GM23248 (cell line): ENCODE data around the gene NEK10. TPM values are rescaled to one million over a fixed set of nuclear protein-coding genes. Genes with fewer than 3 reads are reported as not detected.
A peak's percentile ranks its signal among the peaks of the same experiment; 100 is the strongest.

ENCODE experiments used
- DNase-seq: peaks from one replicate; pipeline ENCODE4 v3.0.0-alpha.2; 2015
- H2AFZ ChIP-seq: fragments of 200-600 bp; sonication (generic); 2 replicates; pipeline ENCODE4 v1.6.1; 2016; ENCODE audit warnings: antibody characterized with exemption
- H3F3A ChIP-seq: fragments of 200-600 bp; sonication (generic); 2 replicates; pipeline ENCODE4 v1.6.1; 2016; ENCODE audit warnings: mild to moderate bottlenecking, antibody characterized with exemption, mixed run types; ENCODE audit not compliant: insufficient read depth
- H3K27ac ChIP-seq: fragments of 200-600 bp; sonication (generic); 2 replicates; pipeline ENCODE4 v1.5.1; 2016; ENCODE audit warnings: mild to moderate bottlenecking
- H3K27me3 ChIP-seq: fragments of 200-600 bp; sonication (generic); replicated peaks from 2 replicates; pipeline ENCODE4 v1.6.1; 2016; ENCODE audit warnings: mild to moderate bottlenecking; ENCODE audit not compliant: insufficient read depth
- H3K36me3 ChIP-seq: fragments of 200-600 bp; sonication (generic); 2 replicates; pipeline ENCODE4 v1.6.1; 2016; ENCODE audit warnings: low read depth, mild to moderate bottlenecking
- H3K4me1 ChIP-seq: fragments of 200-600 bp; sonication (generic); 2 replicates; pipeline ENCODE4 v1.6.1; 2016; ENCODE audit warnings: mild to moderate bottlenecking; ENCODE audit not compliant: insufficient read depth
- H3K4me2 ChIP-seq: fragments of 200-600 bp; sonication (generic); one replicate; pipeline ENCODE4 v1.6.1; 2016; ENCODE audit warnings: mild to moderate bottlenecking; ENCODE audit not compliant: unreplicated experiment
- H3K4me3 ChIP-seq: fragments of 200-600 bp; sonication (generic); 2 replicates; pipeline ENCODE4 v1.5.1; 2016; ENCODE audit warnings: mild to moderate bottlenecking
- H3K79me2 ChIP-seq: fragments of 200-600 bp; sonication (generic); 2 replicates; pipeline ENCODE4 v1.6.1; 2016; ENCODE audit warnings: mild to moderate bottlenecking; ENCODE audit not compliant: insufficient read depth
- H3K9ac ChIP-seq: fragments of 200-600 bp; sonication (generic); 2 replicates; pipeline ENCODE4 v1.6.1; 2016; ENCODE audit warnings: mild to moderate bottlenecking
- H3K9me2 ChIP-seq: fragments of 200-600 bp; sonication (generic); 2 replicates; pipeline ENCODE4 v1.6.1; 2016; ENCODE audit warnings: mixed run types, mild to moderate bottlenecking, moderate library complexity; ENCODE audit not compliant: insufficient read depth
- H3K9me3 ChIP-seq: fragments of 200-600 bp; sonication (generic); one replicate; pipeline ENCODE4 v1.6.1; 2017; ENCODE audit warnings: low read depth
- H4K20me1 ChIP-seq: fragments of 200-600 bp; sonication (generic); 2 replicates; pipeline ENCODE4 v1.6.0; 2016; ENCODE audit not compliant: insufficient read depth
- EZH2 ChIP-seq: fragments of 200-600 bp; sonication (generic); IDR thresholded peaks from 2 replicates; pipeline ENCODE4 v1.6.1; 2018; ENCODE audit warnings: antibody characterized with exemption, mild to moderate bottlenecking; ENCODE audit not compliant: insufficient read depth, poor library complexity, severe bottlenecking
- EZH2phosphoT487 ChIP-seq: fragments of 200-600 bp; sonication (generic); IDR thresholded peaks from 2 replicates; pipeline ENCODE4 v1.6.1; 2018; ENCODE audit warnings: antibody characterized with exemption, moderate library complexity, mild to moderate bottlenecking, low read depth; ENCODE audit not compliant: insufficient read depth
- WGBS, 2 experiments: methylation state at CpG; one replicate each; pipeline ENCODE4 v1.1.6; 2015 to 2017; ENCODE audit warnings: low lambda C conversion rate in 2 of 2, low coverage in 1 of 2; ENCODE audit errors: missing lambda C conversion rate in 2 of 2; 5-methylcytosine and 5-hydroxymethylcytosine counted together
- in situ Hi-C: fragments of 300-500 bp; cut with MboI; formaldehyde crosslinking; loops from 2 replicates; pipeline ENCODE4 v1.15.0; 2020
- polyA plus RNA-seq: library from polyadenylated mRNA; unstranded; fragments of >200 nt; fragmentation: Nextera tagmentation; extraction: Ambion mirVana; gene quantifications from 2 replicates; pipeline ENCODE4 v1.2.1, GENCODE V29; 2016
- total RNA-seq: library from RNA; depleted of rRNA; stranded (reverse); fragments of >200 nt; shearing (Covaris generic); gene quantifications from 2 replicates; pipeline ENCODE4 v1.2.3, GENCODE V29; 2014

NEK10 gene
- total and polyA plus RNA-seq, 2 experiments from 2014 or later: 3.2 to 7.6 TPM

DNA sequence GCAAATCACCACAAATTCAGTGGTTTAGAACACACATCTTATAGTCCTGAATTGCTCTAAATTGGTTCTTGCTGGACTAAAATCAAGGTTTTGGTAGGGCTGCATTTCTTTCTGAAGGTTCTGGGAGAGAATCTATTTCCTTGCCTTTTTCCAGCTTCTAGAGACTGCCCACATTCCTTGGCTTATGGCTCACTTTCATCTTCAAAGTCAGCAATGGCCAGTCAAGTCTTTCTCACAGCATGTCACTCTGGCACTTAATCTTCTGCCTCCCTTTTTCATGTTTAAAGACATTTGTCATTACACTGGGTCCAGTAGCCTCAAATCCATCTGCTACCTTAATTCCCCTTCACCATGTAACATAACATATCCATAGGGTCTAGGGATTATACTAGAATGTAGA is 149.0 kb downstream of the NEK10 start:
- peaks cover 53% of the 10 kb centered on the region for H3K4me1 ChIP-seq
- DNase-seq: peak; percentile 16
- no peaks in the 10 kb centered on the region for H3K79me2 ChIP-seq
- no peak overlapping the region for H3K27ac ChIP-seq
- H3K4me3 ChIP-seq: no peak overlapping the region
- H3K9ac ChIP-seq: no peak overlapping the region
- no peaks in the 10 kb centered on the region for H3K36me3 ChIP-seq
- no peaks in the 10 kb centered on the region for H3K27me3 ChIP-seq
- H3K9me2 ChIP-seq: no peaks in the 10 kb centered on the region
- no peak overlapping the region for H2AFZ ChIP-seq
- no peaks in the 10 kb centered on the region for H4K20me1 ChIP-seq
- no peak overlapping the region for H3K4me2 ChIP-seq
- no peaks in the 10 kb centered on the region for H3K9me3 ChIP-seq
- H3F3A ChIP-seq: peaks cover 54% of the 10 kb centered on the region
- in situ Hi-C loops: no loop called here
- TF ChIP-seq EZH2phosphoT487 (no peak), EZH2 (no peak)

GRCh38 chr3:27219127-27219845 is 149.9 kb downstream of the NEK10 start:
- peaks cover 47% of the 10 kb centered on the region for H3F3A ChIP-seq
- in situ Hi-C loops: no loop called here
- no peak overlapping the region for H3K27ac ChIP-seq
- H3K9me3 ChIP-seq: no peaks in the 10 kb centered on the region
- no peaks in the 10 kb centered on the region for H3K27me3 ChIP-seq
- H3K9ac ChIP-seq: no peak overlapping the region
- no peaks in the 10 kb centered on the region for H3K9me2 ChIP-seq
- TF ChIP-seq EZH2 (no peak), EZH2phosphoT487 (no peak)
- H2AFZ ChIP-seq: no peak overlapping the region
- H4K20me1 ChIP-seq: no peaks in the 10 kb centered on the region
- H3K79me2 ChIP-seq: no peaks in the 10 kb centered on the region
- peaks cover 47% of the 10 kb centered on the region for H3K4me1 ChIP-seq
- no peak overlapping the region for H3K4me3 ChIP-seq
- H3K36me3 ChIP-seq: no peaks in the 10 kb centered on the region
- peak; percentile 46 for DNase-seq
- WGBS, 2 experiments: 70 to 79% methylated on average over 1 of the region's 1 CpG
- H3K4me2 ChIP-seq: peak overlapping the region; percentile 29

- Histone ChIP-seq H3K27ac (no peak overlapping the region), H3K4me3 (no peak overlapping the region), H3K36me3 (no peaks in the 10 kb centered on the region), H3F3A (peaks cover 35% of the 10 kb centered on the region), H3K27me3 (no peaks in the 10 kb centered on the region), H3K9ac (no peak overlapping the region), H3K79me2 (no peaks in the 10 kb centered on the region), H3K4me2 (peak overlapping the region; percentile 50), H3K4me1 (peaks cover 31% of the 10 kb centered on the region), H2AFZ (no peak overlapping the region), H4K20me1 (no peaks in the 10 kb centered on the region), H3K9me3 (no peaks in the 10 kb centered on the region), H3K9me2 (no peaks in the 10 kb centered on the region)
- TF ChIP-seq EZH2 (no peak), EZH2phosphoT487 (no peak)
- WGBS, 2 experiments: 88 to 90% methylated on average over 5 of the region's 5 CpGs
- in situ Hi-C loops: no loop called here
- peak; percentile 66 for DNase-seq
Observed at GRCh38 chr3:27216955-27217552, 152.1 kb downstream of the NEK10 start.

DNA sequence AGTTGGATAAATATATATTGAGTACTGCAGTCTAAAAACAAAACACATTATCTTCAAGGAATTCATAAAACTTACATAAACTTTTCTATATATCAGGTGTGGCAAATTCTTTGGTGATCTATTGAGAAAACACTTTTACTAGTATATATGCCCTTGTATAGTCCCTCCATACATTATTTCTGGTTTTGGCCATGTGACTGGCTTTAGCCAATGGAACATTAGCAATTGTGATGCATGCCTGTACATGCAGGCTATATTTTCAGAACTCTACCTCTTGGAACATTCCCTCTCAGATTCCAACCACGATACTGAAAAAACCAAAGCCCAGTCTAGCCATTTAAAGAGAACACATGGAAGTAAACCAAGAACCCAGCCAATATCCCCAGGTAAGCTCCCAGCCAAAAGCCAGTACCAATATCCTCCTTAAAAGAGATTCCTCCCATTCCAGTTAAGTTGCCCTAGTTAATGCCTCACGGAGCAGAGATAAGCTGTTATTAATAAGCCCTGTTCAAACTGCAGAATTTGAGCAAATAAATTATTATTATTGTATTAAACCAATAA is 152.8 kb downstream of the NEK10 start:
- in situ Hi-C loops: no loop called here
- peak overlapping the region; percentile 50 for H3K4me2 ChIP-seq
- no peaks in the 10 kb centered on the region for H3K9me3 ChIP-seq
- no peaks in the 10 kb centered on the region for H3K36me3 ChIP-seq
- no peaks in the 10 kb centered on the region for H3K79me2 ChIP-seq
- no peak overlapping the region for H3K9ac ChIP-seq
- H3K27me3 ChIP-seq: no peaks in the 10 kb centered on the region
- TF ChIP-seq EZH2 (no peak), EZH2phosphoT487 (no peak)
- H3K27ac ChIP-seq: no peak overlapping the region
- no peak overlapping the region for H3K4me3 ChIP-seq
- H2AFZ ChIP-seq: no peak overlapping the region
- H3K9me2 ChIP-seq: no peaks in the 10 kb centered on the region
- H4K20me1 ChIP-seq: no peaks in the 10 kb centered on the region
- peaks cover 35% of the 10 kb centered on the region for H3F3A ChIP-seq
- no peak for DNase-seq
- WGBS, 2 experiments: 85 to 94% methylated on average over 2 of the region's 2 CpGs
- H3K4me1 ChIP-seq: peaks cover 31% of the 10 kb centered on the region
